ENCODE results near the gene GALM.
A peak's percentile ranks its signal among the peaks of the same experiment; 100 is the strongest.

The GALM gene

GRCh38 chr2:38648107-38648761 lies 17.7 kb upstream of the GALM start:
- peak overlapping the region; percentile 5; the same call in 1 of the 2 replicates for H3K4me2 ChIP-seq (ENCODE audit: low read length)
- peaks cover 4% of the 10 kb centered on the region; the same call in 1 of the 2 replicates for H3K27me3 ChIP-seq (ENCODE audit: low read depth, low read length)
- TF ChIP-seq EZH2phosphoT487 (IDR thresholded peaks at IDR 0.05; ENCODE audit: low read depth) (no peak), CTCF (IDR thresholded peaks at IDR 0.05; ENCODE audit: low read depth, low read length) (no peak)
- H2AFZ ChIP-seq (ENCODE audit: low read depth, low read length) = no peak overlapping the region
- no peak overlapping the region for H3K27ac ChIP-seq (ENCODE audit: low read length)
- no peaks in the 10 kb centered on the region for H3K9me3 ChIP-seq (ENCODE audit: insufficient read depth, low read length)
- H3K79me2 ChIP-seq (ENCODE audit: low read length) = no peaks in the 10 kb centered on the region
- peaks cover 19% of the 10 kb centered on the region for H3K4me1 ChIP-seq (ENCODE audit: low read length)
- no peak overlapping the region for H3K9ac ChIP-seq (ENCODE audit: low read length)
- no peaks in the 10 kb centered on the region for H4K20me1 ChIP-seq (ENCODE audit: insufficient read depth, low read length)
- no peaks in the 10 kb centered on the region for H3K36me3 ChIP-seq (replicated peaks; ENCODE audit: low read depth, low read length)
- no peak overlapping the region for H3K4me3 ChIP-seq (ENCODE audit: low read length)

GRCh38 chr2:38649176-38649728 lies 16.7 kb upstream of the GALM start:
- peaks cover 28% of the 10 kb centered on the region for H3K4me1 ChIP-seq (ENCODE audit: low read length)
- H3K27ac ChIP-seq (ENCODE audit: low read length) = no peak overlapping the region
- H3K9ac ChIP-seq (ENCODE audit: low read length) = no peak overlapping the region
- H4K20me1 ChIP-seq (ENCODE audit: insufficient read depth, low read length) = no peaks in the 10 kb centered on the region
- H3K27me3 ChIP-seq (ENCODE audit: low read depth, low read length) = peaks cover 4% of the 10 kb centered on the region; the same call in 1 of the 2 replicates
- TF ChIP-seq EZH2phosphoT487 (IDR thresholded peaks at IDR 0.05; ENCODE audit: low read depth) (no peak), CTCF (IDR thresholded peaks at IDR 0.05; ENCODE audit: low read depth, low read length) (no peak)
- no peak overlapping the region for H3K4me2 ChIP-seq (ENCODE audit: low read length)
- H3K36me3 ChIP-seq (replicated peaks; ENCODE audit: low read depth, low read length) = no peaks in the 10 kb centered on the region
- H3K79me2 ChIP-seq (ENCODE audit: low read length) = no peaks in the 10 kb centered on the region
- H2AFZ ChIP-seq (ENCODE audit: low read depth, low read length) = no peak overlapping the region
- no peaks in the 10 kb centered on the region for H3K9me3 ChIP-seq (ENCODE audit: insufficient read depth, low read length)
- H3K4me3 ChIP-seq (ENCODE audit: low read length) = no peak overlapping the region

GRCh38 chr2:38650012-38650411 lies 15.9 kb upstream of the GALM start:
- Histone ChIP-seq H3K27ac (ENCODE audit: low read length) (no peak overlapping the region), H3K4me3 (ENCODE audit: low read length) (no peak overlapping the region), H3K36me3 (replicated peaks; ENCODE audit: low read depth, low read length) (no peaks in the 10 kb centered on the region), H3K9ac (ENCODE audit: low read length) (no peak overlapping the region), H3K27me3 (ENCODE audit: low read depth, low read length) (peaks cover 4% of the 10 kb centered on the region; the same call in 1 of the 2 replicates), H4K20me1 (ENCODE audit: insufficient read depth, low read length) (no peaks in the 10 kb centered on the region), H3K4me1 (ENCODE audit: low read length) (peaks cover 28% of the 10 kb centered on the region), H3K79me2 (ENCODE audit: low read length) (no peaks in the 10 kb centered on the region), H2AFZ (ENCODE audit: low read depth, low read length) (no peak overlapping the region), H3K9me3 (ENCODE audit: insufficient read depth, low read length) (no peaks in the 10 kb centered on the region), H3K4me2 (ENCODE audit: low read length) (no peak overlapping the region)
- TF ChIP-seq CTCF (IDR thresholded peaks at IDR 0.05; ENCODE audit: low read depth, low read length) (no peak), EZH2phosphoT487 (IDR thresholded peaks at IDR 0.05; ENCODE audit: low read depth) (no peak)

GRCh38 chr2:38650717-38651116 lies 15.2 kb upstream of the GALM start:
- no peaks in the 10 kb centered on the region for H3K36me3 ChIP-seq (replicated peaks; ENCODE audit: low read depth, low read length)
- H3K9ac ChIP-seq (ENCODE audit: low read length) = no peak overlapping the region
- H2AFZ ChIP-seq (ENCODE audit: low read depth, low read length) = no peak overlapping the region
- peaks cover 4% of the 10 kb centered on the region; the same call in 1 of the 2 replicates for H3K27me3 ChIP-seq (ENCODE audit: low read depth, low read length)
- peaks cover 28% of the 10 kb centered on the region for H3K4me1 ChIP-seq (ENCODE audit: low read length)
- no peaks in the 10 kb centered on the region for H3K9me3 ChIP-seq (ENCODE audit: insufficient read depth, low read length)
- TF ChIP-seq CTCF (IDR thresholded peaks at IDR 0.05; ENCODE audit: low read depth, low read length) = no peak
- no peak for TF ChIP-seq EZH2phosphoT487 (IDR thresholded peaks at IDR 0.05; ENCODE audit: low read depth)
- no peak overlapping the region for H3K27ac ChIP-seq (ENCODE audit: low read length)
- no peaks in the 10 kb centered on the region for H4K20me1 ChIP-seq (ENCODE audit: insufficient read depth, low read length)
- no peak overlapping the region for H3K4me2 ChIP-seq (ENCODE audit: low read length)
- H3K4me3 ChIP-seq (ENCODE audit: low read length) = no peak overlapping the region
- no peaks in the 10 kb centered on the region for H3K79me2 ChIP-seq (ENCODE audit: low read length)

All from OCI-LY3 (cell line).